Spinal cord (tissue), 10 donors: ENCODE results near the gene TPSG1. TPM values are rescaled to one million over a fixed set of nuclear protein-coding genes. Genes with fewer than 3 reads are reported as not detected.

Experiments
- DNase-seq, 6 donors: peaks; one replicate each; pipeline versions ENCODE4 v3.0.0 to v3.0.0-alpha.2; 2013 to 2015; ENCODE audit warnings: low spot score in 6 of 6, low read depth in 4 of 6
- H3K27ac ChIP-seq: one replicate; pipeline ENCODE4 v1.5.1; 2013; ENCODE audit warnings: low read depth, low read length, control low read depth
- H3K27me3 ChIP-seq: one replicate; pipeline ENCODE4 v1.6.1; 2013; ENCODE audit warnings: low read length; ENCODE audit not compliant: control insufficient read depth, insufficient read depth
- H3K36me3 ChIP-seq: one replicate; pipeline ENCODE4 v1.6.1; 2013; ENCODE audit warnings: low read length; ENCODE audit not compliant: control insufficient read depth, insufficient read depth
- H3K4me1 ChIP-seq: one replicate; pipeline ENCODE4 v1.6.1; 2013; ENCODE audit warnings: low read length; ENCODE audit not compliant: control insufficient read depth, insufficient read depth
- H3K4me3 ChIP-seq: one replicate; pipeline ENCODE4 v1.5.1; 2013; ENCODE audit warnings: low read depth, low read length, control low read depth
- H3K9me3 ChIP-seq: one replicate; pipeline ENCODE4 v1.6.1; 2013; ENCODE audit warnings: low read length; ENCODE audit not compliant: control insufficient read depth, insufficient read depth
- WGBS: methylation state at CpG from one replicate; pipeline ENCODE4 v1.1.5; 2013; ENCODE audit warnings: missing lambda C conversion rate; ENCODE audit not compliant: insufficient coverage; 5-methylcytosine and 5-hydroxymethylcytosine counted together
- polyA plus RNA-seq, 2 donors: library from polyadenylated mRNA; unstranded; fragments of 120-200 nt; gene quantifications; one replicate each; pipeline ENCODE4 v1.2.1, GENCODE V29; 2013; ENCODE audit not compliant: insufficient read length in 2 of 2
- total RNA-seq, 2 donors: library from RNA; depleted of rRNA in 1 of 2; stranded (reverse); fragments of 120-200 nt in 1 of 2; fragments of >200 nt in 1 of 2; gene quantifications; one replicate each; pipeline versions ENCODE4 v1.2.3 to v1.2.4, GENCODE V29; 2013 to 2014
- donor health status: healthy.

TPSG1 gene
- total and polyA plus RNA-seq, 4 donors: 0.41 to 0.89 TPM; not detected in 2

- H3K4me3 ChIP-seq: no peak overlapping the region
- H3K9me3 ChIP-seq: no peaks in the 10 kb centered on the region
- H3K4me1 ChIP-seq: peaks cover 3% of the 10 kb centered on the region
- DNase-seq: no peak
- peaks cover 52% of the 10 kb centered on the region for H3K36me3 ChIP-seq
- 77% methylated on average over 8 of the region's 9 CpGs for WGBS
- no peak overlapping the region for H3K27ac ChIP-seq
- H3K27me3 ChIP-seq: no peaks in the 10 kb centered on the region
Measured at GRCh38 chr16:1224558-1224957, 510 bp downstream of the TPSG1 start.

- WGBS: 85% methylated on average over 29 of the region's 38 CpGs
- H3K27ac ChIP-seq: no peak overlapping the region
Measured at GRCh38 chr16:1223355-1224214, 1.5 kb downstream of the TPSG1 start.

GRCh38 chr16:1222553-1223354 is 2.3 kb downstream of the TPSG1 start:
- peaks cover 70% of the 10 kb centered on the region for H3K36me3 ChIP-seq
- WGBS: 85% methylated on average over 22 of the region's 25 CpGs
- no peak overlapping the region for H3K27ac ChIP-seq

More at GRCh38 chr16:1223355-1224214, 1.5 kb downstream of the TPSG1 start:
- no peak for DNase-seq
- no peak overlapping the region for H3K4me3 ChIP-seq
- H3K27me3 ChIP-seq: no peaks in the 10 kb centered on the region
- peaks cover 62% of the 10 kb centered on the region for H3K36me3 ChIP-seq
- peaks cover 3% of the 10 kb centered on the region for H3K4me1 ChIP-seq
- no peaks in the 10 kb centered on the region for H3K9me3 ChIP-seq

GRCh38 chr16:1221628-1222552 is 3.2 kb downstream of the TPSG1 start:
- WGBS: 87% methylated on average over 31 of the region's 40 CpGs
- Histone ChIP-seq H3K9me3 (no peaks in the 10 kb centered on the region), H3K27ac (no peak overlapping the region), H3K4me3 (no peak overlapping the region), H3K4me1 (no peaks in the 10 kb centered on the region), H3K36me3 (peaks cover 79% of the 10 kb centered on the region), H3K27me3 (no peaks in the 10 kb centered on the region)
- no peak for DNase-seq

More at GRCh38 chr16:1222553-1223354, 2.3 kb downstream of the TPSG1 start:
- Histone ChIP-seq H3K27me3 (no peaks in the 10 kb centered on the region), H3K4me1 (peaks cover 3% of the 10 kb centered on the region), H3K9me3 (no peaks in the 10 kb centered on the region), H3K4me3 (no peak overlapping the region)
- DNase-seq: no peak

GRCh38 chr16:1220841-1221627 is 4.0 kb downstream of the TPSG1 start:
- peaks cover 87% of the 10 kb centered on the region for H3K36me3 ChIP-seq
- no peak overlapping the region for H3K4me3 ChIP-seq
- WGBS: 85% methylated on average over 40 of the region's 48 CpGs
- no peak overlapping the region for H3K27ac ChIP-seq
- no peaks in the 10 kb centered on the region for H3K4me1 ChIP-seq
- no peaks in the 10 kb centered on the region for H3K27me3 ChIP-seq
- DNase-seq: no peak
- H3K9me3 ChIP-seq: no peaks in the 10 kb centered on the region

- Histone ChIP-seq H3K27ac (no peak overlapping the region), H3K9me3 (no peaks in the 10 kb centered on the region), H3K27me3 (no peaks in the 10 kb centered on the region), H3K4me1 (no peaks in the 10 kb centered on the region), H3K36me3 (peaks cover 96% of the 10 kb centered on the region), H3K4me3 (no peak overlapping the region)
- no peak for DNase-seq
- 93% methylated on average over 55 of the region's 55 CpGs for WGBS
Measured at GRCh38 chr16:1220098-1220728, 4.9 kb downstream of the TPSG1 start.

- Histone ChIP-seq H3K4me1 (no peaks in the 10 kb centered on the region), H3K27ac (no peak overlapping the region), H3K9me3 (no peaks in the 10 kb centered on the region), H3K36me3 (peaks cover 99% of the 10 kb centered on the region), H3K4me3 (no peak overlapping the region), H3K27me3 (no peaks in the 10 kb centered on the region)
- WGBS: 90% methylated on average over 24 of the region's 24 CpGs
- DNase-seq: no peak
Measured at GRCh38 chr16:1218930-1219611, 6.0 kb downstream of the TPSG1 start.
